Gastrocnemius medialis (tissue), 4 donors: Measurements from ENCODE around the gene NPTX2.

Experiments used
- POLR2A ChIP-seq, 2 donors: fragments of 450-650 bp; IDR thresholded peaks; one replicate each; pipeline ENCODE4 v1.6.1; 2017; ENCODE audit warnings: antibody characterized with exemption in 2 of 2, mild to moderate bottlenecking in 2 of 2, moderate library complexity in 2 of 2
- TF ChIP-seq, protein P1 (sequence below), 5 experiments: fragments of 450-650 bp in 3 of 5; fragments of 200-600 bp in 2 of 5; sonication (generic) in 2 of 5; IDR thresholded peaks in 4 of 5; conservative IDR thresholded peaks in 1 of 5; 1 replicate in 4 of 5; 2 replicates in 1 of 5; pipeline ENCODE4 v1.5.1; 2016 to 2019; ENCODE audit warnings: antibody characterized with exemption in 5 of 5, mild to moderate bottlenecking in 3 of 5, moderate library complexity in 3 of 5

DNA sequence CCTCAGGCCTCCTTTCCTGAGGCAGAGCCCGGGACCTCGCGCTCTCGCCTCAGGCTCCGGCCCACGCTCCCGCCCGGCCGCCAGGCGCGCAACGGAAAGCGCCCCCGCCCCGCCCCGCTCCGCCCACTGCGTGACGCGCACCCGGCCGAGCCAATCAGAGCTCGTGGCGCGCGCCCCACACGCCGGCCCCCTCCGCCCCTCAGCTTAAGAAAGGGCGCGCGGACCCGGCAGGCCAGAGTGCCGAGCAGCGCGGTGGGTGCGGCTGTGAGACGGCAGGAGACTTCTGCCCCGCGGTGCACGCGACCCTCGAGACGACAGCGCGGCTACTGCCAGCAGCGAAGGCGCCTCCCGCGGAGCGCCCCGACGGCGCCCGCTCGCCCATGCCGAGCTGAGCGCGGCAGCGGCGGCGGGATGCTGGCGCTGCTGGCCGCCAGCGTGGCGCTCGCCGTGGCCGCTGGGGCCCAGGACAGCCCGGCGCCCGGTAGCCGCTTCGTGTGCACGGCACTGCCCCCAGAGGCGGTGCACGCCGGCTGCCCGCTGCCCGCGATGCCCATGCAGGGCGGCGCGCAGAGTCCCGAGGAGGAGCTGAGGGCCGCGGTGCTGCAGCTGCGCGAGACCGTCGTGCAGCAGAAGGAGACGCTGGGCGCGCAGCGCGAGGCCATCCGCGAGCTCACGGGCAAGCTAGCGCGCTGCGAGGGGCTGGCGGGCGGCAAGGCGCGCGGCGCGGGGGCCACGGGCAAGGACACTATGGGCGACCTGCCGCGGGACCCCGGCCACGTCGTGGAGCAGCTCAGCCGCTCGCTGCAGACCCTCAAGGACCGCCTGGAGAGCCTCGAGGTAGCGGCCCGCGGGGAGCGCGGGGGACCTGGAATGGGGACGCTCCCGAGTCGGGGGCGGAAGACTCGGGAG lies at the start of gene NPTX2:
- TF ChIP-seq, protein P1, sequence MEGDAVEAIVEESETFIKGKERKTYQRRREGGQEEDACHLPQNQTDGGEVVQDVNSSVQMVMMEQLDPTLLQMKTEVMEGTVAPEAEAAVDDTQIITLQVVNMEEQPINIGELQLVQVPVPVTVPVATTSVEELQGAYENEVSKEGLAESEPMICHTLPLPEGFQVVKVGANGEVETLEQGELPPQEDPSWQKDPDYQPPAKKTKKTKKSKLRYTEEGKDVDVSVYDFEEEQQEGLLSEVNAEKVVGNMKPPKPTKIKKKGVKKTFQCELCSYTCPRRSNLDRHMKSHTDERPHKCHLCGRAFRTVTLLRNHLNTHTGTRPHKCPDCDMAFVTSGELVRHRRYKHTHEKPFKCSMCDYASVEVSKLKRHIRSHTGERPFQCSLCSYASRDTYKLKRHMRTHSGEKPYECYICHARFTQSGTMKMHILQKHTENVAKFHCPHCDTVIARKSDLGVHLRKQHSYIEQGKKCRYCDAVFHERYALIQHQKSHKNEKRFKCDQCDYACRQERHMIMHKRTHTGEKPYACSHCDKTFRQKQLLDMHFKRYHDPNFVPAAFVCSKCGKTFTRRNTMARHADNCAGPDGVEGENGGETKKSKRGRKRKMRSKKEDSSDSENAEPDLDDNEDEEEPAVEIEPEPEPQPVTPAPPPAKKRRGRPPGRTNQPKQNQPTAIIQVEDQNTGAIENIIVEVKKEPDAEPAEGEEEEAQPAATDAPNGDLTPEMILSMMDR (IDR thresholded peaks at IDR 0.05 in 4 of 5, conservative IDR thresholded peaks at IDR 0.05 in 1 of 5) = no peak
- peak; percentile 37 to 73 for TF ChIP-seq POLR2A (IDR thresholded peaks at IDR 0.05)
